Measurements from ENCODE around the gene TBC1D5. TPM values are rescaled to one million over a fixed set of nuclear protein-coding genes. Genes with fewer than 3 reads are reported as not detected.

TBC1D5 gene
- total RNA-seq, 1 donor from 2014 or later, result 108 TPM

GRCh38 chr3:17478673-17479072 is 263.8 kb downstream of the TBC1D5 start:
- H2AFZ ChIP-seq (replicated peaks), result no peak overlapping the region
- no peak overlapping the region for H3K4me2 ChIP-seq
- no peaks in the 10 kb centered on the region for H3K36me3 ChIP-seq
- no peaks in the 10 kb centered on the region for H4K20me1 ChIP-seq (ENCODE audit: low read depth)
- H3K4me1 ChIP-seq, result no peaks in the 10 kb centered on the region
- H3K4me3 ChIP-seq, result no peak overlapping the region
- H3F3A ChIP-seq (ENCODE audit: low read depth), result no peaks in the 10 kb centered on the region
- Mint-ChIP-seq H3K27ac (no peak overlapping the region), H3K4me1 (peaks cover 4% of the 10 kb centered on the region), H3K27me3 (ENCODE audit: insufficient read depth, low read depth) (no peaks in the 10 kb centered on the region), H3K36me3 (no peaks in the 10 kb centered on the region), H3K9me3 (no peaks in the 10 kb centered on the region), H3K4me3 (no peak overlapping the region)
- no peak for DNase-seq (ENCODE audit: low spot score)
- no peak overlapping the region for H3K27ac ChIP-seq
- no peaks in the 10 kb centered on the region for H3K79me2 ChIP-seq (ENCODE audit: low read depth)
- no peak overlapping the region for H3K9ac ChIP-seq
- no peaks in the 10 kb centered on the region for H3K9me3 ChIP-seq (ENCODE audit: low read depth)
- TF ChIP-seq EZH2 (IDR thresholded peaks at IDR 0.05) (no peak), EZH2phosphoT487 (IDR thresholded peaks at IDR 0.05) (no peak)
- TF ChIP-seq, protein P1, sequence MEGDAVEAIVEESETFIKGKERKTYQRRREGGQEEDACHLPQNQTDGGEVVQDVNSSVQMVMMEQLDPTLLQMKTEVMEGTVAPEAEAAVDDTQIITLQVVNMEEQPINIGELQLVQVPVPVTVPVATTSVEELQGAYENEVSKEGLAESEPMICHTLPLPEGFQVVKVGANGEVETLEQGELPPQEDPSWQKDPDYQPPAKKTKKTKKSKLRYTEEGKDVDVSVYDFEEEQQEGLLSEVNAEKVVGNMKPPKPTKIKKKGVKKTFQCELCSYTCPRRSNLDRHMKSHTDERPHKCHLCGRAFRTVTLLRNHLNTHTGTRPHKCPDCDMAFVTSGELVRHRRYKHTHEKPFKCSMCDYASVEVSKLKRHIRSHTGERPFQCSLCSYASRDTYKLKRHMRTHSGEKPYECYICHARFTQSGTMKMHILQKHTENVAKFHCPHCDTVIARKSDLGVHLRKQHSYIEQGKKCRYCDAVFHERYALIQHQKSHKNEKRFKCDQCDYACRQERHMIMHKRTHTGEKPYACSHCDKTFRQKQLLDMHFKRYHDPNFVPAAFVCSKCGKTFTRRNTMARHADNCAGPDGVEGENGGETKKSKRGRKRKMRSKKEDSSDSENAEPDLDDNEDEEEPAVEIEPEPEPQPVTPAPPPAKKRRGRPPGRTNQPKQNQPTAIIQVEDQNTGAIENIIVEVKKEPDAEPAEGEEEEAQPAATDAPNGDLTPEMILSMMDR (IDR thresholded peaks at IDR 0.05), result no peak
- no peaks in the 10 kb centered on the region for H3K27me3 ChIP-seq

DNA sequence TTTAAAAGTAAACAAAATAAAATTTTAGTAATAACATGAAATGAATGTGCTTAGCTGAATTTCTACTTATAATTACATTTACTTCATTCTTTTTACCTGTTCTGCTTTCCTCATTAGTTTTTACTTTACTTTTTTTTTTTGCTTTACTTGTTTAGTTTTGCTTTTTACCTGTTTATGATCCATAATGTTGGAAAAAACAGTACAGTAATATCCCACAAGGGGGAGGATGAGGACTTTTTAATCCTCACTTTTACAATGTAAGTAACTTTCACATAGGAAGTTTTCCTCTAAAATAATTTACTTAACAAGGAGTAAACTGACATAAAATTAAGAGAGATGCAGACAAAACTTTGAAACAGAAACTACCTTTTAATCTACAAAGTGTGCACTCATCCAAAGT is 268.7 kb downstream of the TBC1D5 start:
- H3F3A ChIP-seq (ENCODE audit: low read depth), result no peaks in the 10 kb centered on the region
- H3K4me3 ChIP-seq, result no peak overlapping the region
- H3K9ac ChIP-seq, result no peak overlapping the region
- H3K4me2 ChIP-seq, result no peak overlapping the region
- Mint-ChIP-seq H3K27ac (no peak overlapping the region), H3K36me3 (no peaks in the 10 kb centered on the region), H3K4me1 (no peaks in the 10 kb centered on the region), H3K27me3 (ENCODE audit: insufficient read depth, low read depth) (no peaks in the 10 kb centered on the region), H3K9me3 (no peaks in the 10 kb centered on the region), H3K4me3 (no peak overlapping the region)
- no peaks in the 10 kb centered on the region for H3K79me2 ChIP-seq (ENCODE audit: low read depth)
- H3K9me3 ChIP-seq (ENCODE audit: low read depth), result no peaks in the 10 kb centered on the region
- no peaks in the 10 kb centered on the region for H3K36me3 ChIP-seq
- TF ChIP-seq, protein P1 (IDR thresholded peaks at IDR 0.05), result no peak
- no peak for TF ChIP-seq EZH2phosphoT487 (IDR thresholded peaks at IDR 0.05)
- no peak for TF ChIP-seq EZH2 (IDR thresholded peaks at IDR 0.05)
- H3K27ac ChIP-seq, result no peak overlapping the region
- no peak overlapping the region for H2AFZ ChIP-seq (replicated peaks)
- no peaks in the 10 kb centered on the region for H3K27me3 ChIP-seq
- no peaks in the 10 kb centered on the region for H3K4me1 ChIP-seq
- DNase-seq (ENCODE audit: low spot score), result no peak
- no peaks in the 10 kb centered on the region for H4K20me1 ChIP-seq (ENCODE audit: low read depth)

- no peak overlapping the region for H3K27ac Mint-ChIP-seq
- TF ChIP-seq EZH2phosphoT487 (IDR thresholded peaks at IDR 0.05), result no peak
- TF ChIP-seq, protein P1 (IDR thresholded peaks at IDR 0.05), result no peak
- no peak for TF ChIP-seq EZH2 (IDR thresholded peaks at IDR 0.05)
- H3K4me1 Mint-ChIP-seq, result no peaks in the 10 kb centered on the region
- no peaks in the 10 kb centered on the region for H3K36me3 Mint-ChIP-seq
- no peaks in the 10 kb centered on the region for H3K36me3 ChIP-seq
- H3K9ac ChIP-seq, result no peak overlapping the region
- H3K4me1 ChIP-seq, result no peaks in the 10 kb centered on the region
- H3K27ac ChIP-seq, result no peak overlapping the region
- H3K27me3 Mint-ChIP-seq (ENCODE audit: insufficient read depth, low read depth), result no peaks in the 10 kb centered on the region
- no peaks in the 10 kb centered on the region for H3F3A ChIP-seq (ENCODE audit: low read depth)
- H3K9me3 ChIP-seq (ENCODE audit: low read depth), result no peaks in the 10 kb centered on the region
- H4K20me1 ChIP-seq (ENCODE audit: low read depth), result no peaks in the 10 kb centered on the region
- DNase-seq (ENCODE audit: low spot score), result no peak
- H3K4me2 ChIP-seq, result no peak overlapping the region
- no peaks in the 10 kb centered on the region for H3K79me2 ChIP-seq (ENCODE audit: low read depth)
- no peaks in the 10 kb centered on the region for H3K9me3 Mint-ChIP-seq
- no peak overlapping the region for H3K4me3 ChIP-seq
- H3K4me3 Mint-ChIP-seq, result no peak overlapping the region
- H3K27me3 ChIP-seq, result no peaks in the 10 kb centered on the region
- H2AFZ ChIP-seq (replicated peaks), result no peak overlapping the region
Measured at GRCh38 chr3:17469954-17470353, 272.5 kb downstream of the TBC1D5 start.

Data from neural progenitor cell (in vitro differentiated cells).